ENCODE measurements around the gene MAP3K2. TPM values are rescaled to one million over a fixed set of nuclear protein-coding genes. Genes with fewer than 3 reads are reported as not detected.

Gene MAP3K2
- total and polyA plus RNA-seq, 2 experiments from 2014 or later, result 10.2 to 23.5 TPM

DNA sequence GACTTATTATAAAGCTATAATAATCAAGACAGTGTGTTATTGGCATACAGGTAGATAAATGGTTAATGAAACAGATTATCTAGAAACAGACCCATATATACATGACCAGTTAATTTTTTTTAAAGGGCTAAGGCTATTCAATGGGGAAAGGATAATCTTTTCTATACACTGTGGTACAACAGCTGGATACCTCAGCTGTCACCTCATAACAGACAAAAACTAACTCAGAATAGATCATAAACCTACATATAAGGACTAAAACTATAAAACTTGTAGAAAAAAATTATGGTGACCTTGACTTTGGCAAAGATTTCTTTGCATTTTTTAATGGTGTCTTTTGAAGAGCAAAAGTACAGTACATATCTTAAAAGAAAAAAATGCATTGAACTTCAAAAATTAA lies 30.2 kb downstream of the MAP3K2 start:
- no peaks in the 10 kb centered on the region for H3K9me2 ChIP-seq (ENCODE audit: insufficient read depth)
- H3K4me1 Mint-ChIP-seq, result peaks cover 32% of the 10 kb centered on the region
- TF ChIP-seq, protein P1, sequence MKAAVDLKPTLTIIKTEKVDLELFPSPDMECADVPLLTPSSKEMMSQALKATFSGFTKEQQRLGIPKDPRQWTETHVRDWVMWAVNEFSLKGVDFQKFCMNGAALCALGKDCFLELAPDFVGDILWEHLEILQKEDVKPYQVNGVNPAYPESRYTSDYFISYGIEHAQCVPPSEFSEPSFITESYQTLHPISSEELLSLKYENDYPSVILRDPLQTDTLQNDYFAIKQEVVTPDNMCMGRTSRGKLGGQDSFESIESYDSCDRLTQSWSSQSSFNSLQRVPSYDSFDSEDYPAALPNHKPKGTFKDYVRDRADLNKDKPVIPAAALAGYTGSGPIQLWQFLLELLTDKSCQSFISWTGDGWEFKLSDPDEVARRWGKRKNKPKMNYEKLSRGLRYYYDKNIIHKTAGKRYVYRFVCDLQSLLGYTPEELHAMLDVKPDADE (IDR thresholded peaks at IDR 0.05), result no peak
- no peak for TF ChIP-seq ZNF114 (CRISPR knock-in tag; IDR thresholded peaks at IDR 0.05)
- no peak for TF ChIP-seq EZH2phosphoT487 (IDR thresholded peaks at IDR 0.05; ENCODE audit: unreplicated experiment)
- TF ChIP-seq CREB1 (CRISPR knock-in tag; IDR thresholded peaks at IDR 0.05; ENCODE audit: low read depth), result no peak
- no peak for TF ChIP-seq ZNF331 (CRISPR knock-in tag; IDR thresholded peaks at IDR 0.05; ENCODE audit: low read depth)
- no peak for TF ChIP-seq JUNB (IDR thresholded peaks at IDR 0.05; ENCODE audit: unreplicated experiment)
- TF ChIP-seq, protein P2, sequence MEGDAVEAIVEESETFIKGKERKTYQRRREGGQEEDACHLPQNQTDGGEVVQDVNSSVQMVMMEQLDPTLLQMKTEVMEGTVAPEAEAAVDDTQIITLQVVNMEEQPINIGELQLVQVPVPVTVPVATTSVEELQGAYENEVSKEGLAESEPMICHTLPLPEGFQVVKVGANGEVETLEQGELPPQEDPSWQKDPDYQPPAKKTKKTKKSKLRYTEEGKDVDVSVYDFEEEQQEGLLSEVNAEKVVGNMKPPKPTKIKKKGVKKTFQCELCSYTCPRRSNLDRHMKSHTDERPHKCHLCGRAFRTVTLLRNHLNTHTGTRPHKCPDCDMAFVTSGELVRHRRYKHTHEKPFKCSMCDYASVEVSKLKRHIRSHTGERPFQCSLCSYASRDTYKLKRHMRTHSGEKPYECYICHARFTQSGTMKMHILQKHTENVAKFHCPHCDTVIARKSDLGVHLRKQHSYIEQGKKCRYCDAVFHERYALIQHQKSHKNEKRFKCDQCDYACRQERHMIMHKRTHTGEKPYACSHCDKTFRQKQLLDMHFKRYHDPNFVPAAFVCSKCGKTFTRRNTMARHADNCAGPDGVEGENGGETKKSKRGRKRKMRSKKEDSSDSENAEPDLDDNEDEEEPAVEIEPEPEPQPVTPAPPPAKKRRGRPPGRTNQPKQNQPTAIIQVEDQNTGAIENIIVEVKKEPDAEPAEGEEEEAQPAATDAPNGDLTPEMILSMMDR (conservative IDR thresholded peaks at IDR 0.05; ENCODE audit: low read depth in 2 of 2), result no peak
- TF ChIP-seq EZH2 (IDR thresholded peaks at IDR 0.05; ENCODE audit: low read depth, unreplicated experiment), result no peak
- TF ChIP-seq STAT1 (IDR thresholded peaks at IDR 0.05; ENCODE audit: unreplicated experiment), result no peak
- TF ChIP-seq, protein P3, sequence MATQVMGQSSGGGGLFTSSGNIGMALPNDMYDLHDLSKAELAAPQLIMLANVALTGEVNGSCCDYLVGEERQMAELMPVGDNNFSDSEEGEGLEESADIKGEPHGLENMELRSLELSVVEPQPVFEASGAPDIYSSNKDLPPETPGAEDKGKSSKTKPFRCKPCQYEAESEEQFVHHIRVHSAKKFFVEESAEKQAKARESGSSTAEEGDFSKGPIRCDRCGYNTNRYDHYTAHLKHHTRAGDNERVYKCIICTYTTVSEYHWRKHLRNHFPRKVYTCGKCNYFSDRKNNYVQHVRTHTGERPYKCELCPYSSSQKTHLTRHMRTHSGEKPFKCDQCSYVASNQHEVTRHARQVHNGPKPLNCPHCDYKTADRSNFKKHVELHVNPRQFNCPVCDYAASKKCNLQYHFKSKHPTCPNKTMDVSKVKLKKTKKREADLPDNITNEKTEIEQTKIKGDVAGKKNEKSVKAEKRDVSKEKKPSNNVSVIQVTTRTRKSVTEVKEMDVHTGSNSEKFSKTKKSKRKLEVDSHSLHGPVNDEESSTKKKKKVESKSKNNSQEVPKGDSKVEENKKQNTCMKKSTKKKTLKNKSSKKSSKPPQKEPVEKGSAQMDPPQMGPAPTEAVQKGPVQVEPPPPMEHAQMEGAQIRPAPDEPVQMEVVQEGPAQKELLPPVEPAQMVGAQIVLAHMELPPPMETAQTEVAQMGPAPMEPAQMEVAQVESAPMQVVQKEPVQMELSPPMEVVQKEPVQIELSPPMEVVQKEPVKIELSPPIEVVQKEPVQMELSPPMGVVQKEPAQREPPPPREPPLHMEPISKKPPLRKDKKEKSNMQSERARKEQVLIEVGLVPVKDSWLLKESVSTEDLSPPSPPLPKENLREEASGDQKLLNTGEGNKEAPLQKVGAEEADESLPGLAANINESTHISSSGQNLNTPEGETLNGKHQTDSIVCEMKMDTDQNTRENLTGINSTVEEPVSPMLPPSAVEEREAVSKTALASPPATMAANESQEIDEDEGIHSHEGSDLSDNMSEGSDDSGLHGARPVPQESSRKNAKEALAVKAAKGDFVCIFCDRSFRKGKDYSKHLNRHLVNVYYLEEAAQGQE (IDR thresholded peaks at IDR 0.05; ENCODE audit: unreplicated experiment), result no peak
- TF ChIP-seq, protein P4, sequence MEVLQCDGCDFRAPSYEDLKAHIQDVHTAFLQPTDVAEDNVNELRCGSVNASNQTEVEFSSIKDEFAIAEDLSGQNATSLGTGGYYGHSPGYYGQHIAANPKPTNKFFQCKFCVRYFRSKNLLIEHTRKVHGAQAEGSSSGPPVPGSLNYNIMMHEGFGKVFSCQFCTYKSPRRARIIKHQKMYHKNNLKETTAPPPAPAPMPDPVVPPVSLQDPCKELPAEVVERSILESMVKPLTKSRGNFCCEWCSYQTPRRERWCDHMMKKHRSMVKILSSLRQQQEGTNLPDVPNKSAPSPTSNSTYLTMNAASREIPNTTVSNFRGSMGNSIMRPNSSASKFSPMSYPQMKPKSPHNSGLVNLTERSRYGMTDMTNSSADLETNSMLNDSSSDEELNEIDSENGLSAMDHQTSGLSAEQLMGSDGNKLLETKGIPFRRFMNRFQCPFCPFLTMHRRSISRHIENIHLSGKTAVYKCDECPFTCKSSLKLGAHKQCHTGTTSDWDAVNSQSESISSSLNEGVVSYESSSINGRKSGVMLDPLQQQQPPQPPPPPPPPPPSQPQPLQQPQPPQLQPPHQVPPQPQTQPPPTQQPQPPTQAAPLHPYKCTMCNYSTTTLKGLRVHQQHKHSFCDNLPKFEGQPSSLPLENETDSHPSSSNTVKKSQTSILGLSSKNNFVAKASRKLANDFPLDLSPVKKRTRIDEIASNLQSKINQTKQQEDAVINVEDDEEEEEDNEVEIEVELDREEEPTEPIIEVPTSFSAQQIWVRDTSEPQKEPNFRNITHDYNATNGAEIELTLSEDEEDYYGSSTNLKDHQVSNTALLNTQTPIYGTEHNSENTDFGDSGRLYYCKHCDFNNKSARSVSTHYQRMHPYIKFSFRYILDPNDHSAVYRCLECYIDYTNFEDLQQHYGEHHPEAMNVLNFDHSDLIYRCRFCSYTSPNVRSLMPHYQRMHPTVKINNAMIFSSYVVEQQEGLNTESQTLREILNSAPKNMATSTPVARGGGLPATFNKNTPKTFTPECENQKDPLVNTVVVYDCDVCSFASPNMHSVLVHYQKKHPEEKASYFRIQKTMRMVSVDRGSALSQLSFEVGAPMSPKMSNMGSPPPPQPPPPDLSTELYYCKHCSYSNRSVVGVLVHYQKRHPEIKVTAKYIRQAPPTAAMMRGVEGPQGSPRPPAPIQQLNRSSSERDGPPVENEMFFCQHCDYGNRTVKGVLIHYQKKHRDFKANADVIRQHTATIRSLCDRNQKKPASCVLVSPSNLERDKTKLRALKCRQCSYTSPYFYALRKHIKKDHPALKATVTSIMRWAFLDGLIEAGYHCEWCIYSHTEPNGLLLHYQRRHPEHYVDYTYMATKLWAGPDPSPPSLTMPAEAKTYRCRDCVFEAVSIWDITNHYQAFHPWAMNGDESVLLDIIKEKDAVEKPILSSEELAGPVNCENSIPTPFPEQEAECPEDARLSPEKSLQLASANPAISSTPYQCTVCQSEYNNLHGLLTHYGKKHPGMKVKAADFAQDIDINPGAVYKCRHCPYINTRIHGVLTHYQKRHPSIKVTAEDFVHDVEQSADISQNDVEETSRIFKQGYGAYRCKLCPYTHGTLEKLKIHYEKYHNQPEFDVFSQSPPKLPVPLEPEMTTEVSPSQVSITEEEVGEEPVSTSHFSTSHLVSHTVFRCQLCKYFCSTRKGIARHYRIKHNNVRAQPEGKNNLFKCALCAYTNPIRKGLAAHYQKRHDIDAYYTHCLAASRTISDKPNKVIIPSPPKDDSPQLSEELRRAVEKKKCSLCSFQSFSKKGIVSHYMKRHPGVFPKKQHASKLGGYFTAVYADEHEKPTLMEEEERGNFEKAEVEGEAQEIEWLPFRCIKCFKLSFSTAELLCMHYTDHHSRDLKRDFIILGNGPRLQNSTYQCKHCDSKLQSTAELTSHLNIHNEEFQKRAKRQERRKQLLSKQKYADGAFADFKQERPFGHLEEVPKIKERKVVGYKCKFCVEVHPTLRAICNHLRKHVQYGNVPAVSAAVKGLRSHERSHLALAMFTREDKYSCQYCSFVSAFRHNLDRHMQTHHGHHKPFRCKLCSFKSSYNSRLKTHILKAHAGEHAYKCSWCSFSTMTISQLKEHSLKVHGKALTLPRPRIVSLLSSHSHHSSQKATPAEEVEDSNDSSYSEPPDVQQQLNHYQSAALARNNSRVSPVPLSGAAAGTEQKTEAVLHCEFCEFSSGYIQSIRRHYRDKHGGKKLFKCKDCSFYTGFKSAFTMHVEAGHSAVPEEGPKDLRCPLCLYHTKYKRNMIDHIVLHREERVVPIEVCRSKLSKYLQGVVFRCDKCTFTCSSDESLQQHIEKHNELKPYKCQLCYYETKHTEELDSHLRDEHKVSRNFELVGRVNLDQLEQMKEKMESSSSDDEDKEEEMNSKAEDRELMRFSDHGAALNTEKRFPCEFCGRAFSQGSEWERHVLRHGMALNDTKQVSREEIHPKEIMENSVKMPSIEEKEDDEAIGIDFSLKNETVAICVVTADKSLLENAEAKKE (CRISPR knock-in tag; IDR thresholded peaks at IDR 0.05), result no peak
- TF ChIP-seq NANOG (IDR thresholded peaks at IDR 0.05; ENCODE audit: borderline replicate concordance), result no peak
- TF ChIP-seq POLR2AphosphoS5 (IDR thresholded peaks at IDR 0.05; ENCODE audit: low read depth), result no peak
- H3K4me3 ChIP-seq, result no peak overlapping the region
- peaks cover 2% of the 10 kb centered on the region for H3K27me3 Mint-ChIP-seq (ENCODE audit: insufficient read depth, low read depth, poor library complexity)
- H3K4me3 Mint-ChIP-seq, result no peak overlapping the region
- H3K9me3 Mint-ChIP-seq, result peaks cover 4% of the 10 kb centered on the region; the same call in 1 of the 3 replicates
- H4K20me1 ChIP-seq (replicated peaks; ENCODE audit: insufficient read depth), result no peaks in the 10 kb centered on the region; the same call in 1 of the 2 replicates
- H3F3A ChIP-seq (replicated peaks; ENCODE audit: low read depth), result no peaks in the 10 kb centered on the region
- H3K36me3 Mint-ChIP-seq (ENCODE audit: low read depth), result peaks cover 1% of the 10 kb centered on the region; the same call in 1 of the 3 replicates
- no peaks in the 10 kb centered on the region for H3K36me3 ChIP-seq (ENCODE audit: insufficient read depth)
- H3K27ac Mint-ChIP-seq, result no peak overlapping the region
- no peak for ATAC-seq
- no peaks in the 10 kb centered on the region for H3K27me3 ChIP-seq (ENCODE audit: insufficient read depth)
- H3K4me2 ChIP-seq, result no peak overlapping the region
- peaks cover 40% of the 10 kb centered on the region for H3K4me1 ChIP-seq (ENCODE audit: insufficient read depth)
- no peak overlapping the region for H2AFZ ChIP-seq
- no peak overlapping the region for H3K27ac ChIP-seq (ENCODE audit: low read depth)
- H3K79me2 ChIP-seq (replicated peaks; ENCODE audit: insufficient read depth), result peaks cover 68% of the 10 kb centered on the region
- no peak for DNase-seq (ENCODE audit: low spot score)
